HFFc6 (cell line): ENCODE data around the gene CNGA2. TPM values are rescaled to one million over a fixed set of nuclear protein-coding genes. Genes with fewer than 3 reads are reported as not detected.

Source experiments
- DNase-seq: peaks from one replicate; pipeline ENCODE4 v3.0.0-alpha.2; 2018
- H3K27ac Mint-ChIP-seq: 2 replicates; pipeline ENCODE4 v1.8.0; 2020; ENCODE audit warnings: mild to moderate bottlenecking, mixed read lengths
- H3K27me3 Mint-ChIP-seq: 2 replicates; pipeline ENCODE4 v1.8.0; 2021; ENCODE audit warnings: mild to moderate bottlenecking, moderate library complexity, mixed read lengths; ENCODE audit not compliant: insufficient read depth
- H3K36me3 Mint-ChIP-seq: 2 replicates; pipeline ENCODE4 v1.8.0; 2021; ENCODE audit warnings: low read depth, mixed read lengths
- H3K4me1 Mint-ChIP-seq: 2 replicates; pipeline ENCODE4 v1.8.0; 2020; ENCODE audit warnings: low read depth, mixed read lengths
- H3K4me3 Mint-ChIP-seq: 2 replicates; pipeline ENCODE4 v1.8.0; 2020; ENCODE audit warnings: mild to moderate bottlenecking, moderate library complexity, mixed read lengths
- H3K9me3 Mint-ChIP-seq: 2 replicates; pipeline ENCODE4 v1.8.0; 2020; ENCODE audit warnings: mild to moderate bottlenecking, mixed read lengths
- total RNA-seq, 6 experiments: library from RNA; stranded (reverse); fragmentation: NEBNext Ultra II Directional; extraction: Animal tissue kit (Norgen Biotek cat#: 25700); gene quantifications; 2 replicates in 1 of 6; 3 replicates in 5 of 6; pipeline ENCODE4 v1.2.3, GENCODE V29; 2021
- TF ChIP-seq, protein P1 (sequence below): fragments of 200-600 bp; sonication (generic); IDR thresholded peaks from 2 replicates; pipeline ENCODE4 v1.5.0; 2021; ENCODE audit warnings: antibody characterized with exemption, mild to moderate bottlenecking

Gene CNGA2
- total RNA-seq, 6 experiments from 2014 or later = not detected

DNA sequence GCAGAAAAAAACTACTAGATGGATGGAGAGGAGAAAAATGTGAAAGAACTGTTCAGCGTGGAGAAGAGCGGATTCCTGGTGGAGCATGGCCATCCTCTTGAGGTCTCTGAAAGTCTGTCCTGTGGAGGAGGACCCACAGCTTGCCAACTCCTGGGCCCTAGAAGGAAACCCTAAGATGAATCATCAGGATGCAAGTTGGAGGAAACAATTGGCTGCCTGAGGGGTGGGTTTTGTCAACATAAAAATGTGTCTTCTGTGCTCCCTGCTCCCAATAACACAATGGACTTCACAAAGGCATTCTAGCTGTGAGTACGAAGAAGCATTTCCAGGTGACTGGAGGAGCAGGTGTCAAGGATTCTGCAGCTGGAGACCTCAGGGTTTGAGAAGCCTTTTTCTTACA lies 37.2 kb downstream of the CNGA2 start:
- DNase-seq = no peak
- Mint-ChIP-seq H3K27me3 (no peaks in the 10 kb centered on the region; the same call in 1 of the 2 replicates), H3K4me3 (no peak overlapping the region), H3K27ac (no peak overlapping the region), H3K9me3 (no peaks in the 10 kb centered on the region; the same call in 1 of the 2 replicates), H3K4me1 (no peaks in the 10 kb centered on the region), H3K36me3 (no peaks in the 10 kb centered on the region)
- TF ChIP-seq, protein P1, sequence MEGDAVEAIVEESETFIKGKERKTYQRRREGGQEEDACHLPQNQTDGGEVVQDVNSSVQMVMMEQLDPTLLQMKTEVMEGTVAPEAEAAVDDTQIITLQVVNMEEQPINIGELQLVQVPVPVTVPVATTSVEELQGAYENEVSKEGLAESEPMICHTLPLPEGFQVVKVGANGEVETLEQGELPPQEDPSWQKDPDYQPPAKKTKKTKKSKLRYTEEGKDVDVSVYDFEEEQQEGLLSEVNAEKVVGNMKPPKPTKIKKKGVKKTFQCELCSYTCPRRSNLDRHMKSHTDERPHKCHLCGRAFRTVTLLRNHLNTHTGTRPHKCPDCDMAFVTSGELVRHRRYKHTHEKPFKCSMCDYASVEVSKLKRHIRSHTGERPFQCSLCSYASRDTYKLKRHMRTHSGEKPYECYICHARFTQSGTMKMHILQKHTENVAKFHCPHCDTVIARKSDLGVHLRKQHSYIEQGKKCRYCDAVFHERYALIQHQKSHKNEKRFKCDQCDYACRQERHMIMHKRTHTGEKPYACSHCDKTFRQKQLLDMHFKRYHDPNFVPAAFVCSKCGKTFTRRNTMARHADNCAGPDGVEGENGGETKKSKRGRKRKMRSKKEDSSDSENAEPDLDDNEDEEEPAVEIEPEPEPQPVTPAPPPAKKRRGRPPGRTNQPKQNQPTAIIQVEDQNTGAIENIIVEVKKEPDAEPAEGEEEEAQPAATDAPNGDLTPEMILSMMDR = no peak

GRCh38 chrX:151773434-151773833 lies 38.9 kb downstream of the CNGA2 start:
- TF ChIP-seq, protein P1 = no peak

GRCh38 chrX:151774421-151774820 lies 39.9 kb downstream of the CNGA2 start:
- TF ChIP-seq, protein P1 = no peak
- H3K9me3 Mint-ChIP-seq = no peaks in the 10 kb centered on the region; the same call in 1 of the 2 replicates
- DNase-seq = no peak
- H3K4me3 Mint-ChIP-seq = no peak overlapping the region
- H3K27ac Mint-ChIP-seq = no peak overlapping the region
- no peaks in the 10 kb centered on the region; the same call in 1 of the 2 replicates for H3K27me3 Mint-ChIP-seq
- no peaks in the 10 kb centered on the region for H3K36me3 Mint-ChIP-seq
- no peaks in the 10 kb centered on the region for H3K4me1 Mint-ChIP-seq

More at GRCh38 chrX:151773434-151773833, 38.9 kb downstream of the CNGA2 start:
- no peaks in the 10 kb centered on the region for H3K36me3 Mint-ChIP-seq
- H3K4me3 Mint-ChIP-seq = no peak overlapping the region
- no peaks in the 10 kb centered on the region for H3K4me1 Mint-ChIP-seq
- H3K27me3 Mint-ChIP-seq = no peaks in the 10 kb centered on the region; the same call in 1 of the 2 replicates
- H3K9me3 Mint-ChIP-seq = no peaks in the 10 kb centered on the region; the same call in 1 of the 2 replicates
- no peak overlapping the region for H3K27ac Mint-ChIP-seq
- no peak for DNase-seq

- H3K27me3 Mint-ChIP-seq = peaks cover 6% of the 10 kb centered on the region; the same call in 1 of the 2 replicates
- H3K4me3 Mint-ChIP-seq = no peak overlapping the region
- H3K27ac Mint-ChIP-seq = no peak overlapping the region
- no peaks in the 10 kb centered on the region for H3K4me1 Mint-ChIP-seq
- no peaks in the 10 kb centered on the region; the same call in 1 of the 2 replicates for H3K9me3 Mint-ChIP-seq
- DNase-seq = no peak
- TF ChIP-seq, protein P1 = no peak
- H3K36me3 Mint-ChIP-seq = no peaks in the 10 kb centered on the region
Measured at GRCh38 chrX:151776181-151776731, 41.7 kb downstream of the CNGA2 start.

GRCh38 chrX:151776936-151777335 lies 42.4 kb downstream of the CNGA2 start:
- Mint-ChIP-seq H3K27ac (no peak overlapping the region), H3K4me1 (no peaks in the 10 kb centered on the region), H3K4me3 (no peak overlapping the region), H3K9me3 (peaks cover 4% of the 10 kb centered on the region; the same call in 1 of the 2 replicates), H3K36me3 (no peaks in the 10 kb centered on the region), H3K27me3 (peaks cover 6% of the 10 kb centered on the region; the same call in 1 of the 2 replicates)
- no peak for DNase-seq
- TF ChIP-seq, protein P1 = no peak
